NCI-H82 (cell line): ENCODE results near the gene CUEDC1.
"Not testable (repeated sequence)": the region's sequence is repeated elsewhere in the genome, so short reads cannot be mapped to it uniquely, and the experiment has no call there.

Experiments
- DNase-seq: peaks from one replicate; lab custom pipeline; 2025; lab: John Stamatoyannopoulos, UW

CUEDC1 gene

GRCh38 chr17:57985675-57985974, 30.4 kb upstream of the CUEDC1 start:
- no peak for DNase-seq

GRCh38 chr17:57984936-57985674, 29.9 kb upstream of the CUEDC1 start:
- no peak for DNase-seq

GRCh38 chr17:57984261-57984890, 29.2 kb upstream of the CUEDC1 start:
- no peak for DNase-seq

GRCh38 chr17:57983446-57983845, 28.2 kb upstream of the CUEDC1 start:
- no peak for DNase-seq

GRCh38 chr17:57982452-57983170, 27.4 kb upstream of the CUEDC1 start:
- DNase-seq = no peak

DNA sequence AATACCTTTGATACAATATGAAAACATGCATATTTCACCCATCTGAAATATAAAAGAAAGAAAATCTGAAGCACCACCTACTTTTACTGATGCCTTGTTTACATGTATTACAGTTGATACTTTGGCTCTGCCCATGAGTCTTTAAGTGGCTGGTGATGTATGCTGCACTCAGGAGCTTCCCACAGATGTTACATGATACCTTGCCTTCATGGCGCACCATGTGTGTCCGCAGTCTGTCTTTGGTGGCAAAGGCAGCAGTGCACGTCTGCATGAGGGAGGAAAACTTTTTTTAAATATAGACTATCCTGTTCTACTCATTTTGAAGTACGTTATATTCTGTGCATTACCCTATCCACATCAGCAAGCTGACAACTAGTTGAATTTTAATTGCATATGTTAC, 25.3 kb upstream of the CUEDC1 start:
- DNase-seq = no peak

- no peak for DNase-seq
Measured at GRCh38 chr17:57979076-57979475, 23.9 kb upstream of the CUEDC1 start.

DNA sequence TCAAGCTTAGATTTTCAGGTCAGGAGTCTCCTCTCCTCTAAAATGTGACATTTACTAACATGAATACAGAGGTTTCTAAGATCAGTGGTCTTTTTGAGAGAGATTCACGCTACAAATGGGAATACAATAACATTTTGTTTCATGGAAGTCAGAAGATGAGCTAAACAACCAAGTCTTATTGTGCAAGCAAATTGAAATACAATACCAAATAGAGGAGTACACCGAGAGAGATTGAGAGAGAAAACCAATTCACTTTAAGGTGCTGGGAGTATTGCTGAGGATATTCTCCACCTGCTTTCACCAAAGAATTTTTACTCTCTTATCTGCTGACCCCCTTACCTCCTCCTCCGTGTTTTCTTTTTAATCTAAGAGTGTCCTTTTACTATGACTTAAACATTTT, 21.4 kb upstream of the CUEDC1 start:
- DNase-seq = no peak

DNA sequence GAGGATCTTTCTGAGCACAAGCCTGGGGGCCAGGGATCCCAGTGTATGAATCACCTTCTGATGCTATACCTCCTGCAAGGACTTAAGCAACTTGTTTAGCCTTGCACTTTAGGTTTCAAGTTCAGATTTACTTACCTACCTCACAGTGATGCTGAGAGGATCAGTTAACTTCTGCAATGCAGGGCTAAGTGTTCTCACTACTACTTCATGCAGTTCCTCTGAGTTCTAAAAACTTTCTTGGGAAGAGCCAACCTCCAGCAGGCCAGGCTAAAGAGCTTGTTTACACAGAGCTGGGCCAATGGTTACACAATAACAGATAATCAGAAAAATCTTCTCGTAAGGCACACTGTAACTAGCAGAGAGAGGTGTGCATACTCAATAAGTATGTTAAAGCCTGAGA, 19.8 kb upstream of the CUEDC1 start:
- no peak for DNase-seq

DNA sequence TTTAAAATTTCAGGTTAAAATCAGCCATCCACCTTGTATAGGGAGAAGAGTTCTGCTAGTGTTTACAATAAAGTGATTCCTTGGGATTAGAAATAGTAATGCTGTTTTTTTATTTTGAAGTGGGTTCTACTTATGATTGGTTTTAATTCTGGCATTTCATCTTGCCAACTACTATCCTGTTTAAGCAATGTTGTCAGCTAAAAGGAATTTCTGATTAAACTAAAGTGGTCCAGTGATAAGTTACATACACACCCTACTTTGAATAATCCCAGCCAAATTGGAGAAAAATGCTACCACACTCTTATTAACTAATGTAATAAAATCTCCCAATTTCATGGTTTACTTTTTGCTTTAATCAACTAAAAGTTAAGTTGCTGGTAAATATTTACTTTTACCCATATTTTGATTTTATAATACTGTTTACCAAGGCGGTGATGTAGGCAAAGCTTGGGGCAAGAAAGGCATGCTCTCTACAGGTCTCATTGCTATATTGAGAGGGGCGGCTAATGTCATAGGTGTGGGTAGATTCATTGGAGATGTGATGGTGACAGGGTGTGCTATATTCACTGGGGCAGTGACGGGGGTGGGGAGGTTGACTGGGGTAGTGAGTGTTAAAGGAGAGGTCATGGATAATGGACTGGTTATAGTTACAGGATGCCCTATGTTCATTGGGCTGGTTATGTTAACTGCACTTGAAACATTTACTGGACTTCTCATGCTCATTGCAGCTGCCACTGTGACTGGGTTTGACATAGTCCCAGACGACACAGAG, 19.0 kb upstream of the CUEDC1 start:
- not testable (repeated sequence) for DNase-seq

DNA sequence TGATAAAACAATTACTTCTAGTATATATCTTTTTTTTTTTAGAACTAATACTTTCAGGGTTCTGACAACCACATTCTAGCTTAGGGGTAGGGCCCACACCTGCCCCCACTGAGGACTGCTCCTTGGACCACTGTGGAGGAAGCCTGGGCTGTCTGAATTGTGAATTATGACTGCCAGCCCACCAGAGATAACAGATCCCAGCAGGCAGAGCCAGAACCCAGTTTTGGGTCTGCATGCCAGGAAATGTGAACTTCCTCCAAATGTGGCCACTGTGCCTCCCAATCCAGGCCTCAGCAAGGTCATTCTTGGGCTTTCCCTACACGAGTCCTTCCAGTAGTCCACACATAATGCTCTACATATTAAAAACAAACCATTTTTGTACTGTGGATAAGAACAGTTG, 16.9 kb upstream of the CUEDC1 start:
- DNase-seq = no peak

DNA sequence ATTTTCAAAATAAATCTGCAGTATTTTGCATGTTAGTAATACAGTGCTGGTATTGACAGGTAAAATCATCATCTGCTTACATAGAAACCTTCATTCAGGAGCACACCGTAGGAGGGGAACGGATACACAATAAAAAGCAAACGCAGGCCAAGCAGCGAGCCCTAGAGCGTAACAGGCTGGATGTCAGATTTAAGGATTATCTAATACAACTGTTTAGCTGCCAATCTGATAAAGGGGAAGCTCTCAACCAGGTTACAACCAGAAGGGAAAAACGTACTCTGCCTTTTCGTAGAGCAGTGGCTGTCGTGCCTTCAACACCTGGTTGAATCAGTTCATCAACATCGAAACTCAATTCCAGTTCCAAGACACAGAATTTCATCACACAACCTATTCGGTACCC, 16.4 kb upstream of the CUEDC1 start:
- peak; percentile 85 for DNase-seq

DNA sequence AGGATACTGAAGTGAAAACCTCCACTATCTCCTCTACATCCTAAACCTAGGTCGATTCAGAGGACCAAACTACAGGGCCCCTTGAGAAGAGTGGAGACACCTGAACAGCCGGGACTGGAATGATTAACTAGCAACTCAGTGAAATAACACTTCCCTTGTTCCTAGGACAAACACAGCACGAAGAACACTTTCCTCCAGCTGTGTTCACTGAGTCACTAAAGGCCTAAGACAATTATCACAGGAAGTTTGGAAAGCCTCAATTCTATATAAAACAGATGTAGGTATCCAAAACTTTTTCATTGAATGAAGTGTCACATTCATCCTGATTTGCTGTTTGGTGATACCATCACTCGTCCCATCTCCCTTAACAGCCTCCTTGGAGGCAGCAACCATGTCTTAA, 15.5 kb upstream of the CUEDC1 start:
- no peak for DNase-seq

GRCh38 chr17:57968456-57968855, 13.2 kb upstream of the CUEDC1 start:
- DNase-seq = no peak

GRCh38 chr17:57966875-57967274, 11.7 kb upstream of the CUEDC1 start:
- no peak for DNase-seq

DNA sequence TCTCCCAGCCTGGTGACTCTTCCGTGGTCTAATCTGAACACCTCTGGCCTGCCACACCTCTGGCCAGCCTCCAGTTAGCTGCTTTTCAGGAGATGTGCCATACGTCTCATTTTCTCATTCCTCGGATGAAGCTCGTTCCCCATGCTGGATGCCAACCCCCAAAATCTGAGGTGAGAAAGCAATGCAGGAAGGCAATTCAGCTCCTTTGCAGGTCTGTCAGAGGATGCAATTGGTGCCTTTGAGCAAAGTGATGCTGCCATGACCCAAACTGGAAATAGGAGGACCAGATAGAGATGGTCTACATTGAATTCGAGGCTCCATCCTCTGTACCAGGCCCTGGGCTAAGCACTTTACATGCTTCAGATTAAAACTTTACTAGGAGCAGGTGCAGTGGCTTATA, 11.0 kb upstream of the CUEDC1 start:
- DNase-seq = no peak

DNA sequence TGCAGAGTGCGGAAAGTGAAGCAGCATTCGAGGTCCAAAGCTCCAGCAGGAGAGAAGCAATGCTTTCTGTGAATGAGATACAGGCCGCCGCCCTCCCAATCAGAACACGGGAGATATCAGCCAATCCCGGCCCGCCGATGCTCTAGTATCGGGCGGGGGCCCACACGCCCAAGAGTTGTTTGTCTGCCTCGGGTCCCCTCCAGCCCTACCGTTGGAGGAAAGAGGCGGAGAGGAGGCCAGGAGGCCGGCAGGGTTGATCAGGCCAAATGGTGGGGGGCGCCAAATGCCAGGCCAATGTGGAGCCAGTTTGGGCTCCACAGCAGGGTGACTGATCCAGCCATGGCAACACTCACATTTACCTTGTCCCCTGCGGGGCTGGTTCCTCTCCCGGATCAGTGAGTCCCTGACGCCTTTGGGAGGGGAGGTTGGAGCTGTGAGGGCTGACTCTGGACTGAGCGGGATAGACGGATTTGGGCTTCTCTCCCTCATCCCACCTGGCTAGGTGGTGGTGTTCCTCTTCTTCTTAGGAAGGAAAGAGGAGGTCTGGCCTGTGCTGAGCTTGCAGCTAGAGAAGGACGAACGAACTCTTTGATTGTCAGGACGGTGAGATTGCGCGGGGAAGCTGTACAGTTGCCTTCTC, 10.4 kb upstream of the CUEDC1 start:
- no peak for DNase-seq

DNA sequence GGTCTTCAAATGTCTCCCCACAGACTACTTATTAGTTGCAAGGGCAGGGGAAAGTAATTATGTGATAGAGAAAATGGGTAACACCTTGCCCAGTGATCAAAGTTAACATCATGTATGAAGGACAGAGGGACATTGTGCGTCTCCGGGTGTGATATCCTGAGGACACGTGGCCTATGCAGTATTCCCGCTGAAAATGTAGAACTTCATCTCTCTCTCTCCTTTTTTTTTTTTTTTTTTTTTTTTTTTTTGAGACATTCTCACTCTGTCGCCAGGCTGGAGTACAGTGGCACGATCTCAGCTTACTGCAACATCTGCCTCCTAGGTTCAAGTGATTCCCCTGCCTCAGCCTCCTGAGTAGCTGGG, 7.9 kb upstream of the CUEDC1 start:
- DNase-seq = no peak

GRCh38 chr17:57962279-57963148, 7.3 kb upstream of the CUEDC1 start:
- no peak for DNase-seq

DNA sequence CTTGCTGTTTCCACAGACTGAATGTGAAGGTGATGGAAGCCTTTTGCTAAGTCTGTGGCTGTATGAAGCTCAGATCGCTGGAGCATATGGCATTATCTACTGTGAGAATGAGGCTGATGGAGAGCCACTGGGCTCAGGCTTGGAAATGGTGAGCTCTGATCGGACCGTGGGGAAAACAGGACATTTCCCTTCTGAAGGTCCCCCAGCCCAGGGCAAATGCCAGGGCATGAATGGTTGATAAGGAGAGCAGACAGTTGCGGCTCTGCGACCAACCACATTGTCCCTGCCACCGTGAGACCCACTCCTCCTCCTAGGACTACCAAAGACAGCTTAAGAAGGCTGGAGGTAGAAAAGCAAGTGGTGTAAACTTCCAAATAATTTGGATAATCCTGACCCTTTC, 4.7 kb upstream of the CUEDC1 start:
- DNase-seq = no peak

GRCh38 chr17:57958391-57958790, 3.2 kb upstream of the CUEDC1 start:
- not testable (repeated sequence) for DNase-seq
